SKM-1 (cell line): Measurements from ENCODE around the gene WNT9A.

Source experiments
- DNase-seq: peaks from one replicate; lab custom pipeline; 2025; ENCODE audit not compliant: unreplicated experiment; lab: John Stamatoyannopoulos, UW

WNT9A gene

DNA sequence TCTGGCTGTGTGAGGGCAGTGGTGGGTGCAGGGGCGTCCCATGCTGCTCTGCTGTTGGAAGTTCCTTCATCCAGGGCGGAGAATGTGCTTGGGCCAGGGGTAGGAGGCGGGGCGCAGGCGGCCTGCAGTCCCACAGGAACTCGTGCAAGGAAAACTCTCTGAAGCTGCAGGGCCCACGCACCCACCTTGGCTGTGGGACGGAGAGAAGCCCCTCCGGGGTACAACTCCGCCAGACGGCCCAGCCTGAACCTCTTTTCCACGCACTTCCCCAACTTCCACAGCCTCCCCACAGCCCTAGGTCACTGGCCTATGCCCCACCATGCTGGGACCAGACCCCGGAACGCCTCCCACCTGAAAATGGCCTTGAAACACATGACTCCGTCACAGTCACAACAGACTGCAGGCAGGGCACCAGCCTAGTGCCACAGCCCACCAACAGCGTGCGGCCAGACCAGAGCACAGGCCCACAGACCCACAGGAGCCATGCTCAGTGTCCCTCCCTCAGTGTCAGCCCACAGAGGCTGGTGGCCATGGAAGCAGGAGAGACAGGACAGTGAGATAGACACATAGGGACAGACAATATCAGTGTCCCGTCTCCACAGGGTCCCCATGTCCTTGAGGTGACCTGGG, 47.8 kb downstream of the WNT9A start:
- DNase-seq = no peak

DNA sequence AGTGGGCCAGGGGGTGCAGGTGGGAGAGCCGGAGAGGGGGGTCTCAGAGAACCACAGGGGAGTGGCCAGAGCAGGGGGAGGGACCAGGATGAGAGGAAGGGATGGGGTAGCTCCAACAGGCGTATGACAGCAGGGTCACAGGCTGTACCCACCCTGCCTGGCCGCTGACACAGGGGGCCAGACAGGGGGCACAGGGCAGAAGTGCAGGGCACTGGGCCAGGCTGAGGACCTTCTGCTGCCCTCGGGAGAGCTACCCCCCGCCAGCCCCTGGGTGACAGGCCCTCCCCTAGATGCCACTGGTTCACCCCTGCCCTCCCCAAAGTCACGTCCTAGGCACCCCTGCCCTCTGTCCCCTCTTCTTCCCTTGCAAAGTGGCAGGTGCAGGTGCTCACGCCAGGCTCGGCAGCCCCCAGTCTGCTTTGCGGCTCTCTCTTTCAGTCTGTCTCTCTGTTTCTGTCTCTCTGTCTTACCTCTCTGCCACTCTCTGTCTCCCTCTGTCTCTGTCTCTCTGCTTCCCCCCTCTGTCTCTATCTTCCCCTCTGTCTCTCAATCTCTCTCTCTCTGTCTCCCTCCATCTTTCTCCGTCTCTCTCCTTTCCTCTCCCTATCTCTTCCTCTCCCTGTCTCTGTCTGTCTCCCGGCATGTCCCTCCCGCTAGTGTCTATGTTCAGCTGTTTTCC, 48.5 kb downstream of the WNT9A start:
- no peak for DNase-seq

DNA sequence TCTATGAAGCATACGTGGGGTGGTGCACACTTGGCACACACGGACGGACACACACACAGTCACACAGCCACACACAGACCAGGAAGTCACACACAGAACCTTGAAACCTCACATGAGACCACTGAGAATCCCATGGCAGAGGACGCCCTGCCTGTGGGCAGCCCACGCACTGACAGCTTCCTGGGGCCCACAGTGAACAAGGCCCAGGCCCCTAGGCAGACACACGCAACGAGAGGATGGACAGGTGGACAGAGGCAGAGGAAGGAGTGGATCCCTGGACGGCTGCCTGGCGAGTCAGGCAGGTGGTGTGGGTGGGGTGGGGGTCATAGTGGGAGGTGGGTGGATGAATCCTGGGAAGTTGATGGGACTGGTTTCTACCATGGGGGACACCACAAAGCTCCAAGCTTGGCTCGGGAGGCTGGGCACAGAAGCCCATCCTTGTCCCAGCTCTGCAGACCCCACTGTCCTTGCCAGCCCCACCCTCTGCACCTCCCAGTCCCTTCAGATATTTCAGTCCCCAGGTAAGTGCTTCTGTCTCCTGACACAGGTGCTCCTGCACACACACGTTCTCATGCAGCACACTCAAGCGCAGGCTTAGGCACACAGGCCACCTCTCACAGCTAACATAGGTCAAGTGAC, 49.1 kb downstream of the WNT9A start:
- no peak for DNase-seq

DNA sequence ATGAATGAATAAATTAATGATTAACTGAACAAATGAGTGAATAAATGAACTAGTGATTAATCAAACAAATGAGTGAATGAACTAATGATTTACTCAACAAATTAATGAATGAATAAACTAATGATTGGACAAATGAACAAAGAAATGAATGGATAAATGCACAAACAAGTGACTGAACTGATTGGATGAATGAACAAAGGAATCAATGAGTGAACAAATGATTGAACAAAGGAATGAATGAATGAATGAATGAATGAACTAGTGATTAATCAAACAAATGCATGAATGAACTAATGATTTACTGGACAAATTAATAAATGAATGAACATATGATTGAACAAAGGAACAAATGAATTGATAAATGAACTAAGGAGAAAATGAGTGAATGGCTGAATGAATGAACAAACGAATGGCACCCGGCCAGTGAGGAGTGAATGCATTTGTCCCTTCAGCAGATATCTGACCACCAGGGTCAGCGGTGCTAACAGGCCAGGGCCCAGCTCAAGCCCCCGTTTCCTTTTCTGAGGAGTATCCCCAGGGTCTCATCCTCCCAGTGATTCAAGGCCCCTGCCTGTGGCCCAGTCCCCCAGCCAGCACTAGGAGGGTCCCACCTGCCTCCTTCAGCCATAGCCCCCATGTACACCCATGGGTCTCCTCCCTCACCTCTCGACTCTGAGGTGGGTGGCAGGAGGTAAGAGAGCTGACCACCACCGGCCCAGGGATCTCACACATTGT, 49.9 kb downstream of the WNT9A start:
- no peak for DNase-seq

DNA sequence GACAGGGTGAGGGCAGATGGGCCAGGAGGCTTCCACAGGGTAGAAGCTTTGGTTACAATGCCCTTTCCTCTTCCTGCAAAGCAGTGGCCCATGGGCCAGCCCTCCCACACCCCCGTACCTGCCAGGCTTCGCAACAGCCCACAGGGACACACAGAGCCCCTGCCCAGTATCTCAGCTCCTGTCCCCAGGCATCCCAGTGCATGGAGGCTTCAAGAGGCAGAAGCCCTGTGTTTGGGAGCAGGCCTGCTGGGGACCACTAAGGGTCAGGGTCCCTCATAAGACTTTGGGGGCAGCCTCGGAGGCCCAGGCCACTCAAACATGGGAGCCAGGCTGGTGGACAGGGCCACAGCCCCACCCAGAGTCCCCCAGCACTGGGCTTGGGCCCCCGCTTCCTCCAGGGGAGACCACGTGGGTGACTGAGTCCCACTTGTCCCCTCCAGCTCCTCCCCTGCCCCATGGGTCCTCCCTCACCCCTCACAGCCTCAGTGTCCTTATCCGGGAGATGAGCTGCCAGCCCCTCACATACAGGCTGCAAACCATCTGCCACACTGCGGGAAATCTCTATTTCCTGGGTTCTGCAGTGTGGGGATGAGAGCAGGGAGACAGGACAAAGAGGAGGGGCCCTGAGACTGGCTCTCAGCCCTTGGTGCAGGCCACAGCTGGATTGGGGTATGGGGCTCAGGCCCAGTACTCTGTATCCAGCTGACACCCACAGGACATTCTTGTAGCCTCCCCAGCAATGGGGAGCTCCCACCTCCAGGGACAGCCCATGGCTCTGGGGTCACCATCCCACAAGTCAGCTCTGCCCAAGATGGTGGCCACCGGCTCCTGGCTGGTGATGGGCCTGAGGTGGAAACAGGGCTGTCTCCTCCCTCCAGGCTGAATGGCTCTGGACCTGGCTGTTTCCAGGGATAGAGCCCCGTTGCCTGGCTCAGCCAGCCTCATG, 50.7 kb downstream of the WNT9A start:
- no peak for DNase-seq

DNA sequence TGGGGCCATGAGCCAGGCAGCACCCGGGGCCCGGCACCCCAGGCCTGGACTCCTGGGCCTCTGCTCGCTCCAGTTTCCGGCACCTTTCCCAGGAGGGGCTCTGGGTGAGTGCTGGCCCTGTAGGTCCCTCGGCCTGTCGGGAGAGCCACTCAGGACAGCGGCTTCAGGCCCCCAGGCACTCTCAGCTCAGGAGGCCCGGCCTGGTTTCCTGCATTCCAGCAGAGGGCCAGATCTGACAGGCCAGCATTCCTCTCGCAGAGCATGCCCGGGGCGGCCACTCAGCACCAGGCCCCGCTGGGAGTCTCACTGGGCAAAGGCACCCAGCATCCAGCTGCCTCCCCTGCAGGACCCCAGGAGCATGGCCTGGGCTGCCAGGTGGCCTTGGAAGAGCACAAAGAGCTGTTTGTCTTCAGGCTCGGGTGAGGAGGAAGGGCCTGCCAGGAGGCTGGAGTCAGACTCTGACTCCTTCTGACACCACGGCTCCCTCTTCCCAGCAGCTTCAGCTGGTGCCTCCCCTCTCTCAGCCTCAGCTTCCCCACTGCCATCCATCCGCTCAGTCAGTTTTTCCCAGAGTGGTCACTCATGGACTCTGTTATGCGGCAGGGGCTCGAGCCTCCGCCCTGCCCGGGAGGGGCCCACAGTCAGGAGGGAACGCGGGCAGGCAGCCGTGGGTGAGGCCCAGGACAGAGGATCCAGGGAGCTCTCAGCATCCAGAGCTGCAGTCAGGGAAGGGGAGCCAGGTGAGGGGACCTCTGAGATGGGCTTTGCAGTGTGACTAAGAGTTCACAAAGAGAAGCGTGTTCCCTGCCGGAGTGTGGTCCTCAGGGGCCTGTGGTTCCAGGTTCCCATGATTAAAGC, 51.7 kb downstream of the WNT9A start:
- no peak for DNase-seq

DNA sequence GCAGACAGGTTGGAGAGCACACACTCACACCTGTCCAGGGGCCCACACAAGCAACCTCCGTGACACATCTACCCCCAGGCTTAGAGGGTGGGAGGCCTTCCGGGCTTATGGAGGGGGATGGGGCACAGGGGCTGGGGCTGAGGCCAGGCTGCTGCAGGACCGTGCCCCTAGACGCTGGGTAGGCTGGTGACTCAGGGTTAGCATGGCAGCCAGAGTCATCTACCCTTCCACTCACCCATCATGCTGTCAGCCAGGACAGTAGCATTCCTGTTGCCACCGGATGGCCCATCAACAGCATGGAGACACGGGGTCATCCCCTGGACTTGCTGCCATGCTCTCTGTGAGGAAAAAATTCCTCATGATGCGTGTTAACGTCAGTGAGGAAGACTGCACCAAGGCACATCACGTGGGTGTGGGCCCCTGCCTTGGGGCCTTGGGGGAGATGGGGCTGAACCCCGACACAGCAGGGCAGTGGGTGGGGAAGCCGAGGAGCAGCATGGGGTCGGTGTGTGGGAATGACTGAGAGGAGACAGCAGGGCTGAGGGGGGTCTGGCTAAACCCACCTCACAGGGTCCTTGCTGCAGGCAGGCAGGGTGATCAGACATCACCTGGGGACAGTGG, 52.8 kb downstream of the WNT9A start:
- no peak for DNase-seq

DNA sequence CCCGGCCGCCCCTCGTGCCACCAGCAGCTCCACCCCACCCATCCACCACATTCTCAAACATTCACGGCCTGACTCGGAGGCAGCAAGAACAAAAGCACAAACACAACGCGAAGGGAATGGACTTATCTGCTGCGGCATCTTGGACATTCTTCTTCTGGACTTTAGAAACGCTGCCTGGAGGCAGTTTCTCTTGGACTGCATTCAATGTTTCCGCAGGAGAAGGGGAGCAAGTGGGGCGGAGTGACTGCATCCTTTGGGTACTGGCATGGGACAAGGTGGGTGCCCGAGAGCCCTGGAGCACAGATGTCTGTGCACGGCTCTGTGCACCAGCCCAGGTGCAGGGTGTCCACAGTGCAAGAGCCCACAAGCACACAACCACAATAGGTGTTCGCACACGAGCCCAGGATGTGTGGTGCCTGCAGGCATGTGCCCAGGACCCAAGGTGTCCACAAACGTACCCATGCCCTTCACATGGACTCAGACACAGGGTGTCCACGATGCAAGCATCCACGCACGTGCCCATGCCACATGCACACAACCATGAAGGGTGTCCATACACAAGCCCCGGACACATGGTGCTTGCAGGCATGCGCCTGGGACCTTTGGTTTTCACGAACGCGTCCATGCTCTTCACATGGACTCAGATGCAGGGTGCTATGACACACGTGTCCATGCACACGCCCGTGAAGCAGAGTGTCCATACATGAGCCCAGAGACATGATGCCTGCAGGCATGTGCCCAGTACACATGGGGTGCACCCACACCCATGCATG, 53.6 kb downstream of the WNT9A start:
- no peak for DNase-seq

DNA sequence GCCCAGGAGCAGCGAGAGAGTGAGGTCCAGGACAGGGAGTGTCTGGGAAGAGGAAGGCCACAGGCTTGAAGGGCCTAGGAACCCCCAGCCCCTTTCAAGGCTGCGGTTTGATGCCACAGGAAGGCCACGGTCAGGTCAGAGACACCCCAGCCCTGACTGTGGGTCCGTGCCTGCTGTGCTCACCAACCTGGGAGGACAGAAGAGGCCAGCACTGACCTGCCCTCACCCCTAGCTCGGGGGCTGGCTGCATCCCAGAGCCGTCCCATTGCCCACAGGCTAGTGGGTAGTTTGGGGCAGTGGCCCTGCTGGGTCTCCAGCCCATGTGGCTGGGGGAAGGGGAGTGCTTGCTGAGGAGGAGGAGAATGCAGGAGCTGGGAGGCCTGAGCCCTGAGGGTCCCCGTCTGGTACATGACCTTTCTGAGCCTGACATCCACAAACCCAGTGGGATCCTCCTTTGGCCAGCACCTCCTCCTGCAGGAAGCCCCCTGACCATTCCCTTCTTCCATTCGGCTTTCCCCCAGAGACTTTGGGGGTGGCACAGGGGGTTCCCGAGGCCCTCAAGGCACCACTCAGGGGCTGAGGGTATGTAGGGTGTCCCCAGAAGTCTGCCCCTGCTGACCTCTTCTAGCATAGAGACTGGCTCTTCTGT, 54.3 kb downstream of the WNT9A start:
- DNase-seq = no peak

DNA sequence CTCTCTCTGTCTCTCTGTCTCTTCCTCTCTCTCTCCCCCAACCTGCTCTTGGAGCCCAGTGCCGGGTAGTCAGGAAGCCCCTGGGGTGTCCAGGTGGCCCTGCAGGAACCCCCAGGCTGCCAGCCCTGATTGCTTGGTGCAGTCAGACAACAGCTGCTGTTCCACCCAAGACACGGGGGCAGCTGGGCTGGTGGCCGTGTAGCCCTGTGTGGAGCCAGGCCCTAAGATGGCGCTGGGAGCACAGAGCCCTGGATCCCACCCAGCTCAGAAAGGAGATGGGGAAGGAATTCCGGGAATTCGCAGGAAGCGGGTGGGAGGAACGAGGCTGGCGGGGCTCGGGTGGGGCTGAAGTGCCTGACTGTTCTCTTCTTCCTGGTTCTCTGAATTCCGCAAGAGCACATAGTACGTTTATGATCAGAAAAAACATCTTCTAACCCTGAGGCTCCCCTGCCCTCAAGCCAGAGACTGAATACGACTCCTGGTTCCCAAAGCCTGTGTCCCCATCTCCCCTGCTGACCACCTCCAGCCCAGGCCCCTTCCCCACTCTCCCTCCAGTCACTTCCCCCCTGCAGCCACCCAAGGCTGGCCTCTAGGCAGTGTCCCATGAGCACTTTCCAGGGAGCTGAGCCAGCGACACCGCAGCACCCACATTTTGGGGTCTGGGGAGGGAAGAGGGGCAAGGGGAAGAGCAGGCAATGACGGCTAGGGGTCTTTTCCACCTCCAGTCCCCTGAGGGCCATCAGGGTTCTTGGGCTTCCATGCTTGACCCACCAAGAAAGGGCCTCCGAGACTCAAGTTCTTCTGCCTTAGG, 55.0 kb downstream of the WNT9A start:
- DNase-seq = no peak

DNA sequence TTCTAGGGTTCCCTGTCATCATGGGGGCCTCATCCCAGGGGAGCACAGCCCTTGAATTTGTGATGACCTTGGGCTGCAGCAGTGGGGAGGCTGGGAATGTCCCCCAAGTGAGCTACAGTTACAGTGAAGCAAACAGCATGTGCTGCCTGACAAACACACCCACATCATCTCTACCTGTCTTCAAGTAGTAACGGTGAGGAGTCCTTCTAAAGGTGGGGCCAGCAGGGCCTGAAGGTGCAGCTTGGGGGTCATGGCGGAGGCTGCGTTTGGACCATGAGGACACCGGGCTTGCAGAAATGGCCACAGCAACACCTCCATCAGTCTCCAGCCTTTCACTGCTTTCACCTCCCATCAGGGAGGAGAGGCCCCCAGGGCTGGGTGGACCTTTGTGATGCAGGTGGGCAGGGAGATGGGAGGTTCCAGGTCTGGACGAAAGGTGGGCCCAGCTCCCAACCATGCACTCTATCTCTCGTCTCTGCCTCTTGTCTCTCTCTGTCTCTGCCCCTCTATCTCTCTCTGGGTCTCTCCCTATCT, 55.7 kb downstream of the WNT9A start:
- no peak for DNase-seq

DNA sequence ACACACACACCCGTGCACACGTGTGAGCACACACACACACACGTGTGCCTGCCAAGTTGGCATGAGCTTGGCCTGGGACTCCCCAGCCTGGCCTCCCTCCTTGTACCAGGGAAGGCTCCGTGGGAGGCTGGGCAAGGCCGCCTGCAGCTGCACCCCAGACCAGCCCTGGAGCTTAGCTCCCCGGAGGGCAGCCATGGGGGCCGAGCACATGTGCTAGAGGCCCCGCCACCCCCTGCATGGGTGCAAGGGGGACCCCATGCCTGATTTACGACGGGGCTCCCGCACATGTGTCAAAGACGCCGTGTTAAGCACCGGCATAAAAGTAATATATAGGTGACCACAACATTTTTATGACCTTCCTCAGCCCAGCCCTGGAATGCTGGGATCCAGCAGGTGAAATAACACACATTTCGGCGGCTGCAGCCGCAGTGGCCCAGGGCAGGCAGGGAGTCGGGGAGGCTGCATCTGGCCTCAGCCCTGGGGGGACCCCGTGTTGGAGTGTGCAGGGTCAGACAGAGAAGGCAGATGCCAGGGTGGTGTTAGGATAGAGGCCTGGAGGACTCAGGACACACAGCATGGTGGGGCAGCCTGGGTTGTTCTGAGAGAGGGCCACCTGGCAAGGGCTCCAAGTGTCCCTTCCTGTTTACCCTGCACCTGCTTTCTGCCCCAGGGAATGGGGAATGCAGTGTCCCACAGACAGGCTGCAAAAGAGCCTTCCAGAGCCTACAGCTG, 56.3 kb downstream of the WNT9A start:
- no peak for DNase-seq

DNA sequence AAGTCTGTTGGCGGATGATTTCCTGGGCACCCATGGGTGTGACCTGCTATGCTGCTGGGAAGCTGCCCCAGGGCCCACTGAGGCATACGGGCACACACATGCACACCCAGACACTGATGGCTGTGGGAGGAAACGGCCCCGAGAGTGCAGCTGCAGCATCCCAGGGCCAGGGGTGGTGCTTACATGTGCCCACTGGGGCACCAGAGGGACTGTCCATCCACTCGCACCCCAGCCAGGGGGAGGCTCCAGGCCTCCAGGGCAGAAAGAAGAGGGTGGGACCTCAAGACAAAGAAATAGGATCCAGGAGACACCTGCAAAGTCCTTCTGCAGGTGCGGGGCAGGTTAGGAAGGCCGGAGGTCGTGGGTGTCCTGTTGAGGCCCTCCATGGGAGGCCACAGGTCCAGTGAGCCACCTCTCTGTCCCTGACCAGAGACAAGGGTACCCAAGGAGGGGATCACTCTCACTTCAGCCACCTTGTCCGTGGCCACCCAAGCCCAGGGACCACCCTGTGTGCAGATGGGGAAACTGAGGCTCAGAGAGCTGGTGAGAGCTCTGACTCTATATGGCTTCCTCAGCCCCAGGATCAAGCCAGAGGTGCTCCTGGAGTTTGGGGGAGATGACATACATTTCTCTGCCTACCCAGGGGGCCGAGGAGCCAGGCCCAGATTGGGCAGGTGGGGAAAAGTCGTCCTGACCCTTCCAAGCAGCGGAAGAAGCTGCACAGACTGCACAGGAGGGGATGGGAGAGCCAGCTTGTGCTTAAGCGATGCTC, 57.1 kb downstream of the WNT9A start:
- DNase-seq = no peak

DNA sequence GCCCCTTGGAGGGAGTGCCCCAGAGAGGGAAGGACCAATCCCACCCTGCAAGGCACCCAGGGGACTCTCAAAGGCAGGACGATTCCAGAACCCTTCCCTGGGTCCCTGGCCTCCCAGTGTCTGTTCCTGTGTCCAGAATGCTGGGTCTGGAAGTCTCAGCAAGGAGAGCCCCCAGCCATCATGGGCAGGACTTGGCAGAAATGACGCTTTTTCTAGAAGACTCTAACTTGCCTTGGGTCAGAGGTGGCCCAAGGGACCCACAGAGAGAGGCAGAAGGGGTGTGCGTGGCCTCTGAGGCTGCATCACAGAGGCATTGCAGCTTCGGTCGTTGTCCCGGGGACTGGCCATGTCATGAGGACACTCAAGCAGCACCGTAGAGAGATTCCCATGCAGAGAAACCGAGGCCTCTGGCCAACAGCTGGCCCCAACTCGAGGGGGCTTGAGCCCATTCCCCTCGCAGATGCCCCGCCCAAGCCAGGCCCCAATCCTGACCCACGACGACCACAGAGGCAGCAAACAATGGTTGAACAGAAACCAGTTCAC, 57.8 kb downstream of the WNT9A start:
- no peak for DNase-seq
